Measurements from ENCODE around the gene NPEPL1. TPM values are rescaled to one million over a fixed set of nuclear protein-coding genes. Genes with fewer than 3 reads are reported as not detected.

The NPEPL1 gene
- polyA plus RNA-seq, 1 donor (not counting 4 experiments of a cell fraction or from before 2014, with no cell fraction given), result 4.4 TPM

- no peak for DNase-seq (ENCODE audit: low read depth, low spot score)
- Histone ChIP-seq H3K4me3 (ENCODE audit: control insufficient read depth in 2 of 3, extremely low read depth in 1 of 3, insufficient read depth in 2 of 3, low read depth in 1 of 3, low read length in 3 of 3) (no peak overlapping the region), H2AFZ (ENCODE audit: control insufficient read depth, low read length) (no peak overlapping the region), H3K9me3 (ENCODE audit: control insufficient read depth, low read depth, low read length) (no peaks in the 10 kb centered on the region), H3K9ac (ENCODE audit: control insufficient read depth, extremely low read depth, insufficient read depth, low read length) (no peak overlapping the region), H3K79me2 (ENCODE audit: control insufficient read depth, insufficient read depth, low read length) (no peaks in the 10 kb centered on the region), H4K20me1 (ENCODE audit: control insufficient read depth, extremely low read depth, insufficient read depth, low read length) (no peaks in the 10 kb centered on the region), H3K27ac (ENCODE audit: control insufficient read depth, insufficient read depth, low read length) (no peak overlapping the region), H3K4me2 (ENCODE audit: control insufficient read depth, extremely low read depth, insufficient read depth, low read depth, low read length) (no peak overlapping the region), H3K27me3 (ENCODE audit: control insufficient read depth, extremely low read depth, insufficient read depth, low read length) (no peaks in the 10 kb centered on the region), H3K36me3 (ENCODE audit: control insufficient read depth in 2 of 2, extremely low read depth in 1 of 2, insufficient read depth in 2 of 2, low read length in 2 of 2) (no peaks in the 10 kb centered on the region), H3K4me1 (ENCODE audit: control insufficient read depth, extremely low read depth, insufficient read depth, low read length) (no peaks in the 10 kb centered on the region), H3K9me1 (ENCODE audit: control insufficient read depth, extremely low read depth, insufficient read depth, low read length) (no peaks in the 10 kb centered on the region)
- dilution Hi-C loops (cut with MboI; ENCODE audit: extremely low pct_ligation_motif_present, low sequenced_read_pairs), result no loop called here
- TF ChIP-seq EZH2 (IDR thresholded peaks at IDR 0.05; ENCODE audit: low read length), result no peak
- TF ChIP-seq CTCF (optimal IDR thresholded peaks at IDR 0.05 in 1 of 3, IDR thresholded peaks at IDR 0.05 in 1 of 3, conservative IDR thresholded peaks at IDR 0.05 in 1 of 3; ENCODE audit: extremely low read depth in 1 of 3, insufficient read depth in 2 of 3, low read length in 3 of 3), result no peak
- no peak for FAIRE-seq
Observed at GRCh38 chr20:58712806-58713731, 20.5 kb downstream of the NPEPL1 start.

DNA sequence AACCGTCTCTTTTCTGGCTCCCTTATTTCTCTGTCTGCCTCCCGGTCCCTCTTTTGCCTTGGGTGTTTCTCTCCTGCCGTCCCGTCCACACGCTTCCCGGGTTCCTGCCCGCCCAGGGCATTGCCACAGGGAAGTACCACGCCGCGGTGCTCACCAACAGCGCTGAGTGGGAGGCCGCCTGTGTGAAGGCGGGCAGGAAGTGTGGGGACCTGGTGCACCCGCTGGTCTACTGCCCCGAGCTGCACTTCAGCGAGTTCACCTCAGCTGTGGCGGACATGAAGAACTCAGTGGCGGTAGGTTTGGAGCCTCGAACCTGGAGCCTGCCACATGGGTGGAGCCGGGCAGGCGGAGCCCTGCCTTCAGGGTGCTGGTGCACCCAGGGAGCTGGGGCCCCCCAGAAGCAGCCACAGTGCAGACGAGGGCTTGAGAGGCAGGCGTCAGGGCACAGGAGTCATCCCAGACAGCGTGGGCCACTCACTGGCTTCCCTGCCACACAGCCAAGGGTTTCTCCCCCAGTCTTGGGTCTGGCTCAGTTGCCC, 21.3 kb downstream of the NPEPL1 start:
- H3K9me1 ChIP-seq (ENCODE audit: control insufficient read depth, extremely low read depth, insufficient read depth, low read length), result no peaks in the 10 kb centered on the region
- peaks cover 3% of the 10 kb centered on the region for H3K27me3 ChIP-seq (ENCODE audit: control insufficient read depth, extremely low read depth, insufficient read depth, low read length)
- no peak for FAIRE-seq
- H4K20me1 ChIP-seq (ENCODE audit: control insufficient read depth, extremely low read depth, insufficient read depth, low read length), result no peaks in the 10 kb centered on the region
- dilution Hi-C loops (cut with MboI; ENCODE audit: extremely low pct_ligation_motif_present, low sequenced_read_pairs), result no loop called here
- H2AFZ ChIP-seq (ENCODE audit: control insufficient read depth, low read length), result no peak overlapping the region
- no peaks in the 10 kb centered on the region for H3K79me2 ChIP-seq (ENCODE audit: control insufficient read depth, insufficient read depth, low read length)
- H3K36me3 ChIP-seq (ENCODE audit: control insufficient read depth in 2 of 2, extremely low read depth in 1 of 2, insufficient read depth in 2 of 2, low read length in 2 of 2), result no peaks in the 10 kb centered on the region
- H3K9ac ChIP-seq (ENCODE audit: control insufficient read depth, extremely low read depth, insufficient read depth, low read length), result no peak overlapping the region
- DNase-seq (ENCODE audit: low read depth, low spot score), result no peak
- no peak overlapping the region for H3K27ac ChIP-seq (ENCODE audit: control insufficient read depth, insufficient read depth, low read length)
- H3K4me1 ChIP-seq (ENCODE audit: control insufficient read depth, extremely low read depth, insufficient read depth, low read length), result no peaks in the 10 kb centered on the region
- H3K4me3 ChIP-seq (ENCODE audit: control insufficient read depth in 2 of 3, extremely low read depth in 1 of 3, insufficient read depth in 2 of 3, low read depth in 1 of 3, low read length in 3 of 3), result no peak overlapping the region
- no peaks in the 10 kb centered on the region for H3K9me3 ChIP-seq (ENCODE audit: control insufficient read depth, low read depth, low read length)
- no peak overlapping the region for H3K4me2 ChIP-seq (ENCODE audit: control insufficient read depth, extremely low read depth, insufficient read depth, low read depth, low read length)
- no peak for TF ChIP-seq EZH2 (IDR thresholded peaks at IDR 0.05; ENCODE audit: low read length)
